Right atrium auricular region (tissue), 2 donors: ENCODE data around the gene AOPEP. TPM values are rescaled to one million over a fixed set of nuclear protein-coding genes. Genes with fewer than 3 reads are reported as not detected.

Source experiments
- DNase-seq: peaks from one replicate; pipeline ENCODE4 v3.0.0-alpha.2; 2019; ENCODE audit warnings: low spot score
- H3K27ac ChIP-seq, 2 donors: fragments of 200-600 bp; sonication (generic); 1 replicate in 1 of 2; 2 replicates in 1 of 2; pipeline ENCODE4 v1.5.1; 2016 to 2019
- H3K27me3 ChIP-seq, 2 donors: fragments of 200-600 bp; sonication (generic); one replicate each; pipeline versions ENCODE4 v1.5.1 to v1.6.0; 2017 to 2019
- H3K36me3 ChIP-seq: fragments of 200-600 bp; sonication (generic); one replicate; pipeline ENCODE4 v1.5.1; 2016
- H3K4me1 ChIP-seq, 2 donors: fragments of 200-600 bp; sonication (generic); one replicate each; pipeline versions ENCODE4 v1.5.1 to v1.6.0; 2017 to 2019
- H3K4me3 ChIP-seq, 2 donors: fragments of 200-600 bp; sonication (generic); 1 replicate in 1 of 2; 2 replicates in 1 of 2; pipeline ENCODE4 v1.5.1; 2017 to 2019; ENCODE audit warnings: mild to moderate bottlenecking in 1 of 2, moderate library complexity in 1 of 2
- H3K9me3 ChIP-seq, 2 donors: fragments of 200-600 bp; sonication (generic); one replicate each; pipeline ENCODE4 v1.5.1; 2019
- total RNA-seq, 2 donors: library from RNA; depleted of rRNA; stranded (reverse); fragments of >200 nt; gene quantifications; one replicate each; pipeline ENCODE4 v1.1.0, GENCODE V29; 2016
- TF ChIP-seq, protein P1 (sequence below), 2 donors: fragments of 200-600 bp; sonication (generic); IDR thresholded peaks; one replicate each; pipeline ENCODE4 v1.5.1; 2019; ENCODE audit warnings: antibody characterized with exemption in 2 of 2

Gene AOPEP
- total RNA-seq, 2 donors from 2014 or later = 262 to 314 TPM

DNA sequence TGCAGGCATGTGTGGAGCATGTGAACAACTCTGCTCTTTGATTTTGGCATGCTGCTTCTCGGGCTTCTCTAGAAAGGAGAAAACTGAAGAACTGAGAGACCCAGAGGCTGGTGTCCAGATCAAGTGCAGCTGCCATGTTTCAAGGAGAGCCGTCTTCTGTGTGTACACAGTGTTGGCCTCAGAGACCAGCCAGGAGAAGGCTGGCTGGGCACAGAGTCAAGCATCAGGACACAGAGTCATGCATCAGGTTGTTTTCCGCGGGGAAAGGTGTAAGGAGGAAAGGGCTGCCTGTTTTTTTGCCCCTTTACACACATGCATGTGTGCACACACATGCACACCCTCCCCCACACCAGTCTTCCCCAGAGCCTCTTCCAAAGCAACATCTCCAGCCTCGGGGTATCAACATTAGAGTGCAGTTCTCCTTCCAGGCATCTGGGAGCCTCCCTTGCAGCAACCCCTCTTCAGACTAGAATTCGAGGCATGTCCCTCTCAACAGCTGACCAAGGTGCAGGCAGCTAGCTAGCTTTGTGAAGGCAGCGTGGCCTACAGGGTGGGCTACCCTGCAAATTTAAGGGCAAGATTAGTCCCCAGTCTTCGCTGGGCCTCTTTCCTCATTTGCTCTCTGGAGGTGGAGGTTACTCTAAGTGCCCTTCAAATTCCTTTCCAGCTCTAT lies 180.9 kb downstream of the AOPEP start:
- Histone ChIP-seq H3K9me3 (no peaks in the 10 kb centered on the region), H3K27ac (peak overlapping the region; percentile 68 to 71), H3K27me3 (no peaks in the 10 kb centered on the region), H3K4me3 (no peak overlapping the region), H3K36me3 (no peaks in the 10 kb centered on the region), H3K4me1 (peaks cover 0 to 18% of the 10 kb centered on the region in 2 donors)
- DNase-seq = no peak
- TF ChIP-seq, protein P1, sequence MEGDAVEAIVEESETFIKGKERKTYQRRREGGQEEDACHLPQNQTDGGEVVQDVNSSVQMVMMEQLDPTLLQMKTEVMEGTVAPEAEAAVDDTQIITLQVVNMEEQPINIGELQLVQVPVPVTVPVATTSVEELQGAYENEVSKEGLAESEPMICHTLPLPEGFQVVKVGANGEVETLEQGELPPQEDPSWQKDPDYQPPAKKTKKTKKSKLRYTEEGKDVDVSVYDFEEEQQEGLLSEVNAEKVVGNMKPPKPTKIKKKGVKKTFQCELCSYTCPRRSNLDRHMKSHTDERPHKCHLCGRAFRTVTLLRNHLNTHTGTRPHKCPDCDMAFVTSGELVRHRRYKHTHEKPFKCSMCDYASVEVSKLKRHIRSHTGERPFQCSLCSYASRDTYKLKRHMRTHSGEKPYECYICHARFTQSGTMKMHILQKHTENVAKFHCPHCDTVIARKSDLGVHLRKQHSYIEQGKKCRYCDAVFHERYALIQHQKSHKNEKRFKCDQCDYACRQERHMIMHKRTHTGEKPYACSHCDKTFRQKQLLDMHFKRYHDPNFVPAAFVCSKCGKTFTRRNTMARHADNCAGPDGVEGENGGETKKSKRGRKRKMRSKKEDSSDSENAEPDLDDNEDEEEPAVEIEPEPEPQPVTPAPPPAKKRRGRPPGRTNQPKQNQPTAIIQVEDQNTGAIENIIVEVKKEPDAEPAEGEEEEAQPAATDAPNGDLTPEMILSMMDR (IDR thresholded peaks at IDR 0.05) = no peak

GRCh38 chr9:94908011-94908563 lies 181.6 kb downstream of the AOPEP start:
- H3K4me3 ChIP-seq = no peak overlapping the region
- TF ChIP-seq, protein P1 (IDR thresholded peaks at IDR 0.05) = no peak

DNA sequence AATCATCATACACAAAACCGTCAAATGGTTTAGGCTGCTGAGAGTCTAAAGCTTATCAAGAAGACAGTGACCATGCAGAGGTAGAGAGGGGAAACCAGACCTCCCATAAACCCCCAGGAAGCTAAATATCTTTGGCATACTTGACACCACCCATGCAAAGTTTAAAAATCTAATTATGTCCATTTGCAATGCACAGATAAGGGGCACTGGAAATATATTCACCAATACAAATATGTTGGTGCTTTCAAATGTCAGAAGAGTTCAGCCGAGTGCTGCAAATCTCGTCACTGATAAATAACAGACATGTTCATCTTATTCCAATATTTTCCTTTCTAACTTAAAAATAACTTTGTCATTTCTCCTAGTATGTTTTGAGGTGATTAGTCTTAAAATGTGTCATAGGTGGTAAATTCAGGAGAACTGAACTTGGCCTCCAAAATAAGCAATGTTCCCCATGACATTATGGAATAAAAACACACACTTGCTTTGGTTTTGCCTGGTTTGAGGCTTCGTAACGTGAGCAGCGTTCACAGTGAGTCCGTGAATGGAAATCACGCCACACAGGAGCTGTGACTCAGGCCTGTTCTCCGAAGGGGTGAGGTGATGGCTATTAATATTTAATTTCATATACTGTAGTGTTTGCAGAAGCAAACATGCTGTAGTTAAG lies 182.2 kb downstream of the AOPEP start:
- Histone ChIP-seq H3K27ac (peak overlapping the region; percentile 68 to 71), H3K9me3 (no peaks in the 10 kb centered on the region), H3K4me3 (no peak overlapping the region), H3K4me1 (peaks cover 0 to 26% of the 10 kb centered on the region in 2 donors), H3K27me3 (no peaks in the 10 kb centered on the region), H3K36me3 (no peaks in the 10 kb centered on the region)
- peak; percentile 58 for DNase-seq
- TF ChIP-seq, protein P1 (IDR thresholded peaks at IDR 0.05) = no peak

More at GRCh38 chr9:94908011-94908563, 181.6 kb downstream of the AOPEP start:
- Histone ChIP-seq H3K4me1 (peaks cover 0 to 22% of the 10 kb centered on the region in 2 donors), H3K27me3 (no peaks in the 10 kb centered on the region), H3K27ac (peak overlapping the region; percentile 68 to 71), H3K36me3 (no peaks in the 10 kb centered on the region), H3K9me3 (no peaks in the 10 kb centered on the region)
- DNase-seq = no peak

GRCh38 chr9:94909250-94909894 lies 182.9 kb downstream of the AOPEP start:
- TF ChIP-seq, protein P1 (IDR thresholded peaks at IDR 0.05) = no peak
- Histone ChIP-seq H3K9me3 (no peaks in the 10 kb centered on the region), H3K27ac (peak overlapping the region in 1 of 2 donors; percentile 68), H3K4me1 (peaks cover 0 to 32% of the 10 kb centered on the region in 2 donors), H3K4me3 (no peak overlapping the region), H3K36me3 (no peaks in the 10 kb centered on the region), H3K27me3 (no peaks in the 10 kb centered on the region)
- DNase-seq = peak; percentile 48

- TF ChIP-seq, protein P1 (IDR thresholded peaks at IDR 0.05) = no peak
- Histone ChIP-seq H3K27ac (no peak overlapping the region), H3K27me3 (no peaks in the 10 kb centered on the region), H3K4me1 (peaks cover 0 to 38% of the 10 kb centered on the region in 2 donors), H3K4me3 (no peak overlapping the region), H3K9me3 (no peaks in the 10 kb centered on the region), H3K36me3 (no peaks in the 10 kb centered on the region)
- DNase-seq = peak; percentile 55
Observed at GRCh38 chr9:94909965-94910730, 183.6 kb downstream of the AOPEP start.
